HepG2 (cell line): Measurements from ENCODE around the gene MOCS1. TPM values are rescaled to one million over a fixed set of nuclear protein-coding genes. Genes with fewer than 3 reads are reported as not detected.

Source experiments
- CCDC6 ChIP-seq: sonication (generic); formaldehyde crosslinking; IDR thresholded peaks from 2 replicates; pipeline ENCODE4 v1.8.1; 2022; ENCODE audit warnings: mild to moderate bottlenecking, missing genetic modification reagents, moderate library complexity
- CERS6 ChIP-seq: sonication (generic); formaldehyde crosslinking; IDR thresholded peaks from 2 replicates; pipeline ENCODE4 v1.5.0; 2020; ENCODE audit warnings: missing genetic modification reagents
- GABPA ChIP-seq, 2 experiments: IDR thresholded peaks; 2 replicates each; pipeline ENCODE4 v1.6.1; 2011 to 2016; ENCODE audit warnings: low read depth in 2 of 2, low read length in 1 of 2, missing biosample characterization in 1 of 2, missing genetic modification characterization in 1 of 2
- GATA4 ChIP-seq: sonication (generic); IDR thresholded peaks from 2 replicates; pipeline ENCODE4 v1.6.1; 2016; ENCODE audit warnings: antibody characterized with exemption, low read depth, borderline replicate concordance
- GMEB1 ChIP-seq: sonication (generic); formaldehyde crosslinking; IDR thresholded peaks from 2 replicates; pipeline ENCODE4 v1.5.1; 2020; ENCODE audit warnings: missing genetic modification reagents, mild to moderate bottlenecking, borderline replicate concordance
- HOXA3 ChIP-seq: sonication (generic); formaldehyde crosslinking; IDR thresholded peaks from 2 replicates; pipeline ENCODE4 v1.5.0; 2020; ENCODE audit warnings: missing genetic modification reagents
- HOXA9 ChIP-seq: sonication (generic); formaldehyde crosslinking; IDR thresholded peaks from 2 replicates; pipeline ENCODE4 v1.8.1; 2022; ENCODE audit warnings: missing genetic modification reagents, mild to moderate bottlenecking, moderate library complexity, borderline replicate concordance
- HOXD1 ChIP-seq: sonication (generic); formaldehyde crosslinking; IDR thresholded peaks from 2 replicates; pipeline ENCODE4 v1.5.0; 2020; ENCODE audit warnings: missing genetic modification reagents
- MTERF4 ChIP-seq: sonication (generic); formaldehyde crosslinking; IDR thresholded peaks from 2 replicates; pipeline ENCODE4 v1.8.0; 2023; ENCODE audit warnings: mild to moderate bottlenecking, missing genetic modification reagents
- MYPOP ChIP-seq: sonication (generic); formaldehyde crosslinking; IDR thresholded peaks from 2 replicates; pipeline ENCODE4 v1.8.1; 2023; ENCODE audit warnings: mild to moderate bottlenecking, moderate library complexity, missing genetic modification reagents
- RAD51 ChIP-seq: fragments of 450-650 bp; IDR thresholded peaks from 2 replicates; pipeline ENCODE4 v1.6.1; 2016; ENCODE audit warnings: borderline replicate concordance
- THAP11 ChIP-seq: IDR thresholded peaks from 2 replicates; pipeline ENCODE4 v1.6.1; 2016; ENCODE audit warnings: missing biosample characterization, missing genetic modification reagents
- ZFAT ChIP-seq: sonication (generic); formaldehyde crosslinking; conservative IDR thresholded peaks from 2 replicates; pipeline ENCODE4 v1.8.1; 2023; ENCODE audit warnings: missing genetic modification reagents, inconsistent platforms
- ZNF251 ChIP-seq: sonication (generic); formaldehyde crosslinking; IDR thresholded peaks from 2 replicates; pipeline ENCODE4 v1.9.0; 2021; ENCODE audit warnings: mild to moderate bottlenecking, missing genetic modification reagents
- ZNF274 ChIP-seq: sonication (generic); formaldehyde crosslinking; IDR thresholded peaks from 2 replicates; pipeline ENCODE4 v1.5.1; 2020; ENCODE audit warnings: mild to moderate bottlenecking, missing genetic modification reagents
- ZNF337 ChIP-seq: sonication (generic); formaldehyde crosslinking; IDR thresholded peaks from 2 replicates; pipeline ENCODE4 v1.5.1; 2020; ENCODE audit warnings: missing genetic modification reagents, low read depth, mild to moderate bottlenecking, borderline replicate concordance
- ZNF460 ChIP-seq: sonication (generic); formaldehyde crosslinking; IDR thresholded peaks from 2 replicates; pipeline ENCODE4 v1.5.1; 2020; ENCODE audit warnings: missing genetic modification reagents, mild to moderate bottlenecking, borderline replicate concordance
- ZNF639 ChIP-seq: conservative IDR thresholded peaks from 2 replicates; pipeline ENCODE4 v1.6.1; 2018; ENCODE audit warnings: missing genetic modification reagents
- ZNF773 ChIP-seq: sonication (generic); formaldehyde crosslinking; IDR thresholded peaks from 2 replicates; pipeline ENCODE4 v1.4.0; 2020; ENCODE audit warnings: missing genetic modification reagents, borderline replicate concordance
- polyA plus RNA-seq, 8 experiments: library from polyadenylated mRNA; depleted of rRNA in 3 of 8; stranded (reverse) in 7 of 8; unstranded in 1 of 8; fragments of >200 nt; fragmentation: Illumina TruSeq in 4 of 8; extraction: Trizol in 4 of 8; gene quantifications; 2 replicates each; pipeline versions ENCODE4 v1.2.1 to v1.2.3, GENCODE V29; 2011 to 2016; ENCODE audit warnings: low read depth in 4 of 8, missing spikeins in 1 of 8, mixed read lengths in 1 of 8; ENCODE audit not compliant: insufficient read depth in 1 of 8
- total RNA-seq, 5 experiments: library from RNA; depleted of rRNA; stranded (reverse); fragments of >200 nt; fragmentation: Illumina TruSeq; extraction: Trizol; gene quantifications; 2 replicates each; pipeline ENCODE4 v1.2.3, GENCODE V29; 2016; ENCODE audit warnings: low read depth in 1 of 5

Gene MOCS1
- total and polyA plus RNA-seq, 2 of the 13 experiments (the other 11 are each of a cell fraction or from before 2014, with no cell fraction given): 5.3 to 11.7 TPM

- TF ChIP-seq HOXD1 (CRISPR knock-in tag) (no peak), ZNF337 (CRISPR knock-in tag) (no peak), ZNF460 (CRISPR knock-in tag) (no peak), MTERF4 (CRISPR knock-in tag) (no peak), CCDC6 (0 out of 2 replicates have a peak, but pooled peaks have one; percentile 38), GMEB1 (CRISPR knock-in tag) (peak; percentile 93), HOXA9 (CRISPR knock-in tag) (no peak), RAD51 (no peak), ZFAT (CRISPR knock-in tag) (no peak), GABPA (IDR thresholded peaks at IDR 0.05; ENCODE audit: low read depth, low read length) (peak; percentile 17; the same call in 1 of the 2 replicates), GABPA (CRISPR knock-in tag; IDR thresholded peaks at IDR 0.05; ENCODE audit: low read depth) (peak; percentile 48; the same call in 1 of the 2 replicates), THAP11 (CRISPR knock-in tag) (peak; percentile 98), CERS6 (CRISPR knock-in tag) (no peak), ZNF274 (CRISPR knock-in tag) (peak; percentile 93), HOXA3 (peak; percentile 43), ZNF251 (no peak), MYPOP (no peak; the same call in 1 of the 2 replicates), GATA4 (peak; percentile 80), ZNF639 (CRISPR knock-in tag) (no peak), ZNF773 (CRISPR knock-in tag) (no peak)
Observed at GRCh38 chr6:39934131-39934757, at the start of gene MOCS1 (continued).
